Esophagus muscularis mucosa (tissue), 4 donors: ENCODE results near the gene PPP1R16B.

Experiments
- CTCF ChIP-seq, 3 experiments: fragments of 200-600 bp in 2 of 3; fragments of 450-650 bp in 1 of 3; sonication (generic) in 2 of 3; IDR thresholded peaks; one replicate each; pipeline ENCODE4 v1.5.1; 2017 to 2019; ENCODE audit warnings: antibody characterized with exemption in 3 of 3, mild to moderate bottlenecking in 2 of 3, moderate library complexity in 1 of 3
- EP300 ChIP-seq: sonication (generic); formaldehyde crosslinking; IDR thresholded peaks from one replicate; pipeline ENCODE4 v1.6.1; 2017; ENCODE audit warnings: antibody characterized with exemption
- POLR2A ChIP-seq: fragments of 450-650 bp; IDR thresholded peaks from one replicate; pipeline ENCODE4 v1.6.1; 2017; ENCODE audit warnings: antibody characterized with exemption, moderate library complexity, mild to moderate bottlenecking, low read depth
- POLR2AphosphoS5 ChIP-seq, 2 donors: sonication (generic); formaldehyde crosslinking; IDR thresholded peaks; one replicate each; pipeline ENCODE4 v1.6.1; 2017; ENCODE audit warnings: antibody characterized with exemption in 2 of 2

GRCh38 chr20:38804221-38804620 lies 1.3 kb upstream of the PPP1R16B start:
- no peak for TF ChIP-seq POLR2AphosphoS5 (IDR thresholded peaks at IDR 0.05)
- TF ChIP-seq CTCF (IDR thresholded peaks at IDR 0.05) = no peak
- no peak for TF ChIP-seq POLR2A
- TF ChIP-seq EP300 = no peak
